GM19193 (cell line): ENCODE results near the gene ALDH16A1.

ENCODE experiments used
- POLR2A ChIP-seq: IDR thresholded peaks from 4 replicates; pipeline ENCODE4 v1.6.1; 2011; ENCODE audit not compliant: insufficient read depth, insufficient read length; ENCODE audit errors: extremely low read depth

Gene ALDH16A1

DNA sequence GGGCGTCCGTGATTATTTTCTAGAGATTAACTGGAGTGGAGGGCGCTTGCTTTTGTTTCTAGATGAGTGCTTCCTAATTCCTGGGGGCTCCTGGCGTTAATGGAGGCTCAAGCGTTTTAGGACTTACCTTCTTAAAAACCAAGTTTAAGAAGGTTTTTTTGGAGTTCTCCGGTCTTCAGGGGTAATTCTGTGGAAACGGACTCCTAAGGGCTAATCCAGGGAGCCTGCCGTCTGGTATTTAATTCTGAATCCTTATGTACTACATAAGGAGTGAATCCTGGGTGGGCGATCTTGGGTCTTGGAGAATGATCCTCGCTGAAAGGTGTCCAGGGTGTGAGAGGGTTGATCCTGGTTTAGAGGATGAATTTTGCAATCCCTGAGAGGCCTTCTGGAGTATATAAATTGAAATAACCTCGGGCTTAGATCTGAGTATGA lies 43.6 kb downstream of the ALDH16A1 start:
- TF ChIP-seq POLR2A = no peak

DNA sequence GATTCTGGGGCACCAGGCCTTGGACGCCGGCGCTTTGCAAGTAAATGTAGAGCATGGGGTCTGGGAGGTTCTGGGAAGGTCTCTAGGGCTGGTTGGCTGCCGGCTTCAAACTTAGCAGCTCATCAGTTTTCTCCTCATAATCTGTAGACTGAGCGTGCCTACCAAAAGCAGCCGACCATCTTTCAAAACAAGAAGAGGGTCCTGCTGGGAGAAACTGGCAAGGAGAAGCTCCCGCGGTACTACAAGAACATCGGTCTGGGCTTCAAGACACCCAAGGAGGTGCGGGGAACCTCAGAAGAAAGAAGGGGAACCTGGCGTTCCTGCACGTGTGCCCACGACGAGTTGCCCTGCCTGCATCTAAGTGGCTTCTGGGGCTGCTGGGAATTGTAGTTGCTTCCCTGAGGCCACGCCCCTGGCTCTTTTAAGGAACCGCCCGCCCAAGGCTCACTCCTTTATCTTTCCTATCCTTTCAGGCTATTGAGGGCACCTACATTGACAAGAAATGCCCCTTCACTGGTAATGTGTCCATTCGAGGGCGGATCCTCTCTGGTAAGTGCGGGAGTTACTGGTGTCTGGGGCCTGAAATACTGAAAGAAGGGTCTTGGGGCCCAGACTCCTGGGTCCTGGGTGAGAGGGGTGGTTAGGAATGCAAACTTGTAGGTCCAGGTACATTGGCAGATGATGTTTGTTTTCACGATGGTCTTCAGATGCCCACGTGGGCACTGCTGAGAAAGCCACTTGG lies 44.2 kb downstream of the ALDH16A1 start:
- peak; percentile 26 for TF ChIP-seq POLR2A

DNA sequence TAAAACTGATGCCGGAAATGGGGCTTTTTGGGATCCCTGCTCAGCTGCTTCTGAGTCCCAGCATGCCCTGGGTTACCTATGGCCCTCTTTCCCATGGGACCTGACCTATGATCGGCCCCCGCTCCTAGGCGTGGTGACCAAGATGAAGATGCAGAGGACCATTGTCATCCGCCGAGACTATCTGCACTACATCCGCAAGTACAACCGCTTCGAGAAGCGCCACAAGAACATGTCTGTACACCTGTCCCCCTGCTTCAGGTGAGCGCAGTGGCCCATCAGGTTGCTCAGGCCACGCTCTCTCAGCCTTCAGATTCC lies 44.7 kb downstream of the ALDH16A1 start:
- no peak for TF ChIP-seq POLR2A

DNA sequence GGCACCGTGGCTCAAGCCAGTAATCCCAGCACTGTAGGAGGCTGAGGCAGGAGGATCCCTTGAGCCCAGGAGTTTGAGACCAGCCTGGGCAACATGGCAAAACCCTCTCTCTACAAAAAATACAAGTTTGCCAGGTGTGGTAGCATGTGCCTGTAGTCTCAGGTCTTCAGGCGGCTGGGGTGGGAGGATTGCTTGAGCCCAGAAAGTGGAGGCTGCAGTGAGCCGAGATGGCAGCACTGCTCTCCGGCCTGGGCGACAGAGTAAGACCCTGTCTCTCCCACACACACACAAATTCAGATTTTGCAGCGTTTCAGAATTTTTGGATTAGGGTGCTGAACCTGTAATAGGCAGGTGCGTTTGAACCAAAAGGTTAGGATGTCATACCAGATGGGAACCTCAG lies 45.5 kb downstream of the ALDH16A1 start:
- no peak for TF ChIP-seq POLR2A

DNA sequence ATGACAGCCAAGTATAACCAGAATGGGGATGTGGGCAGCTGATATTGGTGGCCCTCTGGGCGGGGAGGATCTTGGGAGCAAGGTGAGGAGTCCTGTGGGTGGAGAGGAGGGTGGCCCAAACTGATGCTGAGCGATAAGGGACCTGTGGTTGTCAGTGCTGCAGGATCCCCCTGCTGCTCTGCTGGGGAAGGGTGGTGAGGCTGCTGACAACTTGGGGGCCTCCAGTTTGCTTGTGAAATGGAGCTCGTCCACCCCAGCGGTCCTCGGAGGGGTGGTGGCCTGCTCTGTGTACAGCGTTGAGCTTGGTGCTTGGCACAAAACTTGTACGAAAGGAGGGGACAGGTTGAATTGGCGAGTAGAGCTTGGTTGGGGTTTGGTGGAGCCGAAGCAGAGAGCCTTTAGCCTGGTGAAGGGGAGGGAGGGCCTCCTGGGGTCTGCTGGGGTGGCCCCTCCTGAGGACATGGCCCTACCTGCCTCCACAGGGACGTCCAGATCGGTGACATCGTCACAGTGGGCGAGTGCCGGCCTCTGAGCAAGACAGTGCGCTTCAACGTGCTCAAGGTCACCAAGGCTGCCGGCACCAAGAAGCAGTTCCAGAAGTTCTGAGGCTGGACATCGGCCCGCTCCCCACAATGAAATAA lies 46.1 kb downstream of the ALDH16A1 start:
- peak; percentile 39 for TF ChIP-seq POLR2A

DNA sequence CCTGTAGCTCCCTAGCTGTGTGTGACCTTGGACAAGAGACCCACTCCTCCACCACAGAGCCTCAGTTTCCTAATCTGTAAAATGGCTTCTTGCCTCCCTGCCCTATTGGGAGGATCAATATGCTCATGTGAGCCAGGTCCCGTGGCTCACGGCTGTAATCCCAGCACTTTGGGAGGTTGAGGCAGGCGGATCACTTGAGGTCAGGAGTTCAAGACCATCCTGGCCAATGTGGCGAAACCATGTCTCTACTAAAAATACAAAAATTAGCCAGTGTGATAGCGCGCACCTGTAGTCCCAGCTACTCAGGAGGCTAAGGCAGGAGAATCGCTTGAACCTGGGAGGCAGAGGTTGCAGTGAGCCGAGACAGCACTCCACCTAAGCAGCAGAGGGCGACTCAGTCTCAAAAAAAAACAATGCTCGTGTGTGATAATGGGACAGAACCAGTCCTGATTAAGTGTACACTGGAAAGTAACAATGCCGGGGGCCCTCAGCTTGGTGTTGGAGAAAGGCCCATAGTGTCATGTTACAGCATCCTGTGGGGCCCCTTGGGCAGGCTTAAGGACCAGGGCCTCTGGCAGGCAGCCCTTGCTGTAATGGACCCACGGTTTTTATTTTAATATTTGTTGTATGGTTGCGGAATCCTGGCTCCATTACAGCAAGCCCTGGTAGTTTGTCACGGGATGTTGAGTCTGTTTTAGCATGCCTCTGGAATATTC lies 50.0 kb downstream of the ALDH16A1 start:
- no peak for TF ChIP-seq POLR2A

DNA sequence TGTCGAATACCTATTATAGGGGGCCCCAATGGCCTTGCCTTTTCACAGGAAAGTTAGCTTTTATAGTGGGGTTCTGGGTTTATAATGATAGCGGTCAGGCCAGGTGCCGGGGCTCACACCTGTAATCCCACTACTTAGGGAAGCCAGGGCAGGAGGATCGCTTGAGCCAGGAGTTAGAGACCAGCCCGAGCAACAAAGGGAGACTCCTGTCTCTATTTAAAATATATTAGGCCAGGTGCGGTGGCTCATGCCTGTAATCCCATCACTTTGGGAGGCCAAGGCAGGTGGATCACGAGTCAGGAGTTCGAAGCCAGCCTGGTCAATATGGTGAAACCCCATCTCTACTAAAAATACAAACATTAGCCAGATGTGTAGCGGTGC lies 50.5 kb downstream of the ALDH16A1 start:
- no peak for TF ChIP-seq POLR2A

DNA sequence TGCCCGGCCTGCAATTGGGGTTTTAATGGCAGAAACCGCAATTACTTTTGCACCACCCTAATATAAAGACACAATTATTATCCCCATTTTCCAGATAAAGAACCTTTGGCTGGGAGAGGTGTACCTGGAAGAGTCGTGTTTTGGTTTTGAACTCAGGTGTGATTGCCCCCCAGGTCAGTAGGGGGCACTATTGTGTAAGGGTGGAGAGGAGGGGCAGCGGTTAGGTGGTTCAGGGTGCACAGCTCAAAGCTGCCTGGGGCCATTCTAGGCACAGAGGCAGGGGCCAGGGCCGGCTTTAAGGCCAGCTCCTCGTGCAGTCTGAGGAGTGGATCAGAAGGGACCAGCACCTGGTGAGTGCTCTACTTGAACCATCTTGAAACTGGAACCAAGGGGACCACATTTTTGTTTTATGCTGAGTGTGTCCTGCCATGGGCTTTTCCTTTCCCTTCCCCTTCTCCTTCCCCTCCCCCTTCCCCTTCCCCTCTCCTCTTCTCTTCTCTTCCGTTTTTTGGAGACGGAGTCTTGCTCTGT lies 53.6 kb downstream of the ALDH16A1 start:
- TF ChIP-seq POLR2A = no peak

DNA sequence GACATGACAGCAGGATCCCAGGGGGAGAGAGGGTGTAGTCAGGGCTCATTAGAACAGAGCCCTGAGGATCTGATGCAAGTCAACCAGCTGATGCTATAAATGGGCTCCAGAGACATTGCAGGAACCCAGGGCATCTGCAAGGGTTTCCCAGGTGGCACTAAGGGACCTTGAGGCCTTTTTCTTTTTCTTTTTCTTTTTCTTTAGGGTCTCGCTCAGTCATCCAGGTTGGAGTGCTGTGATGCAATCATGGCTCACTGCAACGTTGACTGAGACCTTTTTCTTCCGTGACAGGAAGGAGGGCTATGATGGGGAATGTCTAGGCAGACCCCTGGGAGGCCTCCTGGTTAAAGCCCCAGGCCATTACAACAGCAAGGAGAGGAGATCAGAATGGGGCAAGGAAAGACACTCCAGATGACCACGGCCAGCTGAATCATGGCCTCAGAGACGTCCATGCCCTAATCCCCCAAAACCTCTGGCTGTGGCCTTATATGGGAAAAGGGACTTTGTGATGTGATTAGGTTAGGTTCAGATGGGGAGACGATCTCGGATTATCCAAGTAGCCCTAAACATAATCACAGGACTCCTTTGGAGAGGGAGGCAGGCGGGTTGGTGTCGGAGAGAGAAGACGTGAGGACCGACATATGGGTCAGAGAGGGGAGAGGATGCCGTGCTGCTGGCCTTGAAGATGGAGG lies 54.9 kb downstream of the ALDH16A1 start:
- no peak for TF ChIP-seq POLR2A

DNA sequence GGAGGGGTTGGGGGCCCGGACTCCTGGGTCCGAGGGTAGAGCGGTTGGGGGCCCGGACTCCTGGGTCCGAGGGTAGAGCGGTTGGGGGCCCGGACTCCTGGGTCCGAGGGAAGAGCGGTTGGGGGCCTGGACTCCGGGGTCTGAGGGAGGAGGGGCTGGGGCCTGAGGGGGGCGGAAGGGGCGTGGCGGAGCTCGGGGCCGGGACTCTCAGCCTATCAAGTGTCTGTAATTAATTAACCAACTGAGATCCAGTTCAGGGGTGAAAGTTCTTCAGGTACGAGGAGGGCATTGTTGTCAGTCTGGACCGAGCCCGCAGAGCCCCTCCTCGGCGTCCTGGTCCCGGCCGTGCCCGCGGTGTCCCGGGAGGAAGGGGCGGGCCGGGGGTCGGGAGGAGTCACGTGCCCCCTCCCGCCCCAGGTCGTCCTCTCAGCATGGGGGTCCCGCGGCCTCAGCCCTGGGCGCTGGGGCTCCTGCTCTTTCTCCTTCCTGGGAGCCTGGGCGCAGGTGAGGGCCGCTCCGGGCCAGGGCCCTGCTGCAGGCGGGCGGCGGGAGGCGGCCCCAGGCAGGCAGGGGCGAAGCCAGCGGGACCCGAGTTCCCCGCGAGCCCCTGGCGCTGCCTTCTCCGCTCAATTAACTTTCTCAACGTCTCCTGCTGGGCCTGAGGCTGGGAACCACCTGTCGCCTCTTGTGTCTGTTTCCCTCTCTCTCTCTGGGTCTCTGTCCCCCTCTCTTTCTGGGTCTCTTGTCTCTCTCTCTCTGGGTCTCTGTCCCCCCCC lies 60.1 kb downstream of the ALDH16A1 start:
- no peak for TF ChIP-seq POLR2A

DNA sequence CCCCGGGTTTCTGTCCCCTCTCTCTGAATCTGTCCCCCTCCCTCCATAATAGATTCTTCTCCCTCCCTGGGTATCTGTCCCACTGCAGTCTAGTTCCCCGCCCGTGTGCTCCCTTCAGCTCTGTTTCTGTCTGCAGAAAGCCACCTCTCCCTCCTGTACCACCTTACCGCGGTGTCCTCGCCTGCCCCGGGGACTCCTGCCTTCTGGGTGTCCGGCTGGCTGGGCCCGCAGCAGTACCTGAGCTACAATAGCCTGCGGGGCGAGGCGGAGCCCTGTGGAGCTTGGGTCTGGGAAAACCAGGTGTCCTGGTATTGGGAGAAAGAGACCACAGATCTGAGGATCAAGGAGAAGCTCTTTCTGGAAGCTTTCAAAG lies 60.7 kb downstream of the ALDH16A1 start:
- no peak for TF ChIP-seq POLR2A

DNA sequence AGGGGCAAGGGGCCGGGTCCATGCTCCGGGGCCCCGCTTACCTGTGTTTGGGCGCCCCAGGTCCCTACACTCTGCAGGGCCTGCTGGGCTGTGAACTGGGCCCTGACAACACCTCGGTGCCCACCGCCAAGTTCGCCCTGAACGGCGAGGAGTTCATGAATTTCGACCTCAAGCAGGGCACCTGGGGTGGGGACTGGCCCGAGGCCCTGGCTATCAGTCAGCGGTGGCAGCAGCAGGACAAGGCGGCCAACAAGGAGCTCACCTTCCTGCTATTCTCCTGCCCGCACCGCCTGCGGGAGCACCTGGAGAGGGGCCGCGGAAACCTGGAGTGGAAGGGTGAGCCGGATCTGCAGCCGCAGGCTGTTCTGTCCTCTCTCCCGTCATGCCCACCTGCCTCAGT lies 61.1 kb downstream of the ALDH16A1 start:
- TF ChIP-seq POLR2A = no peak

DNA sequence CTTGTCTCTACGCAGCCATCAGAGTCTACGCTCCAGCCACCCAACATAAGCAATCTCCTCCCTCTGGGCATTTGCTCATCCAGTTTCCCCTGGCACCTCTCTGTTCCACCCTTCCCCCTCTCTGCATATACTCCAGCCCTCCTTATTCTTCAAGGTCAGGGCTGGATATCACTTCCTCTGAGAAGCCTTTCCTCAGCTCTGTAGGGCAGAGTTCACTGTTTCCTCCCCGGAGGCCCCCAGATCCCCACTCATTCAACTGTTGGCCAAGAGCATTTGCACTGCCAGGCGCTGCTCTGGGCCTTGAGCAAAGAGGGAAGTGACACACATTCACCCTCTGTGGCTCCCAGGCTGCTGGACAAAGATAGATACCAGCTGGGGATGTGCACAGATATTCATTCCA lies 62.7 kb downstream of the ALDH16A1 start:
- no peak for TF ChIP-seq POLR2A

DNA sequence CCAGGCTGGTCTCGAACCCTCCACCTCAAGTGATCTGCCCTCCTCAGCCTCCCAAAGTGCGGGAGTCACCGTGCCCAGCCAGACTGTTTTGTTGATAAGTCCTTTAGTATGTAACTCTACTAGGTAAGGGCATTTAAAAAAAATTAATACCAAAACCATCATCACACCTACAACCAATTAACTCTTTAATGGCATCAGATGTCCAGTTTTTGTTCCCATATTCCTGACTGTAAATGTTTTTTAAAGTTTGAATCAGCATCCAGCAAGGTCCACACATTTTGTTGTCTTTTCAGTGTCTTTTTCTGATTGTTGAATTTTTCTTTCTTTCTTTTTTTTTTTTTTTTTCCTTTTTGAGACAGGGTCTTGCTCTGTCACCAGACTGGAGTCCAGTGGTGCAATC lies 65.0 kb downstream of the ALDH16A1 start:
- no peak for TF ChIP-seq POLR2A
